Liver (tissue), 9 donors: ENCODE measurements around the gene FOXRED2. TPM values are rescaled to one million over a fixed set of nuclear protein-coding genes. Genes with fewer than 3 reads are reported as not detected.
A peak's percentile ranks its signal among the peaks of the same experiment; 100 is the strongest.

Source experiments
- DNase-seq: peaks from one replicate; pipeline ENCODE4 v3.0.0-alpha.2; 2017; ENCODE audit warnings: low spot score
- H3K27ac ChIP-seq, 2 donors: one replicate each; pipeline ENCODE4 v1.7.0; 2013; ENCODE audit warnings: inconsistent platforms in 2 of 2, low read length in 2 of 2, control low read depth in 1 of 2, low read depth in 1 of 2, mild to moderate bottlenecking in 1 of 2
- H3K27me3 ChIP-seq, 4 donors: one replicate each; pipeline versions ENCODE4 v1.6.1 to v1.7.0; 2013; ENCODE audit warnings: low read length in 3 of 4, inconsistent platforms in 1 of 4, mild to moderate bottlenecking in 1 of 4, moderate library complexity in 1 of 4; ENCODE audit not compliant: control insufficient read depth in 4 of 4, insufficient read depth in 4 of 4
- H3K36me3 ChIP-seq, 4 donors: one replicate each; pipeline versions ENCODE4 v1.6.1 to v1.7.0; 2013; ENCODE audit warnings: low read length in 3 of 4, mild to moderate bottlenecking in 3 of 4, low read depth in 1 of 4, moderate library complexity in 1 of 4; ENCODE audit not compliant: control insufficient read depth in 4 of 4, insufficient read depth in 3 of 4
- H3K4me1 ChIP-seq, 4 donors: one replicate each; pipeline versions ENCODE4 v1.6.1 to v1.7.0; 2013; ENCODE audit warnings: low read length in 3 of 4, mild to moderate bottlenecking in 3 of 4, moderate library complexity in 1 of 4; ENCODE audit not compliant: control insufficient read depth in 4 of 4, insufficient read depth in 4 of 4
- H3K4me3 ChIP-seq, 3 donors: one replicate each; pipeline versions ENCODE4 v1.6.1 to v1.7.0; 2013; ENCODE audit warnings: low read length in 3 of 3, control low read depth in 1 of 3, low read depth in 1 of 3, mild to moderate bottlenecking in 1 of 3
- H3K9ac ChIP-seq, 2 donors: one replicate each; pipeline ENCODE4 v1.7.0; 2013; ENCODE audit warnings: low read length in 2 of 2, mild to moderate bottlenecking in 2 of 2, moderate library complexity in 2 of 2, control low read depth in 1 of 2, low read depth in 1 of 2
- H3K9me3 ChIP-seq, 4 donors: one replicate each; pipeline versions ENCODE4 v1.6.1 to v1.7.0; 2013; ENCODE audit warnings: low read length in 3 of 4; ENCODE audit not compliant: control insufficient read depth in 4 of 4
- CTCF ChIP-seq: fragments of 150-350 bp; IDR thresholded peaks from 2 replicates; pipeline ENCODE4 v1.5.1; 2017; ENCODE audit warnings: improper control_type of control experiment, low read depth, low read length; ENCODE audit not compliant: missing input control
- EGR1 ChIP-seq, 2 donors: IDR thresholded peaks; 2 replicates each; pipeline ENCODE4 v1.6.1; 2016 to 2018; ENCODE audit warnings: antibody characterized with exemption in 2 of 2, low read depth in 2 of 2
- FOXA1 ChIP-seq: IDR thresholded peaks from 2 replicates; pipeline ENCODE4 v1.6.1; 2016; ENCODE audit warnings: antibody characterized with exemption
- FOXA2 ChIP-seq: IDR thresholded peaks from 2 replicates; pipeline ENCODE4 v1.6.1; 2016; ENCODE audit warnings: antibody characterized with exemption
- GABPA ChIP-seq, 2 donors: IDR thresholded peaks in 1 of 2; conservative IDR thresholded peaks in 1 of 2; 2 replicates each; pipeline ENCODE4 v1.6.1; 2016; ENCODE audit warnings: antibody characterized with exemption in 2 of 2, mild to moderate bottlenecking in 1 of 2, moderate library complexity in 1 of 2
- HNF4A ChIP-seq, 2 donors: conservative IDR thresholded peaks; 2 replicates each; pipeline ENCODE4 v1.6.1; 2016; ENCODE audit warnings: antibody characterized with exemption in 2 of 2, mild to moderate bottlenecking in 2 of 2
- HNF4G ChIP-seq: IDR thresholded peaks from 2 replicates; pipeline ENCODE4 v1.6.1; 2016; ENCODE audit warnings: antibody characterized with exemption
- JUND ChIP-seq, 2 donors: IDR thresholded peaks; 2 replicates each; pipeline ENCODE4 v1.6.1; 2016; ENCODE audit warnings: antibody characterized with exemption in 2 of 2
- NR2F2 ChIP-seq: IDR thresholded peaks from 2 replicates; pipeline ENCODE4 v1.6.1; 2016; ENCODE audit warnings: antibody characterized with exemption
- RAD21 ChIP-seq, 2 donors: IDR thresholded peaks; 2 replicates each; pipeline ENCODE4 v1.6.1; 2016; ENCODE audit warnings: antibody characterized with exemption in 2 of 2, mild to moderate bottlenecking in 2 of 2
- REST ChIP-seq: IDR thresholded peaks from 2 replicates; pipeline ENCODE4 v1.6.1; 2016; ENCODE audit warnings: antibody characterized with exemption, mild to moderate bottlenecking
- RXRA ChIP-seq, 2 donors: IDR thresholded peaks; 2 replicates each; pipeline ENCODE4 v1.6.1; 2017 to 2018; ENCODE audit warnings: antibody characterized with exemption in 2 of 2, mild to moderate bottlenecking in 1 of 2
- SP1 ChIP-seq: IDR thresholded peaks from 2 replicates; pipeline ENCODE4 v1.6.1; 2018; ENCODE audit warnings: antibody characterized with exemption, mild to moderate bottlenecking
- TAF1 ChIP-seq: conservative IDR thresholded peaks from 2 replicates; pipeline ENCODE4 v1.6.1; 2016; ENCODE audit warnings: antibody characterized with exemption, mild to moderate bottlenecking
- YY1 ChIP-seq: IDR thresholded peaks from 2 replicates; pipeline ENCODE4 v1.6.1; 2016; ENCODE audit warnings: antibody characterized with exemption, mild to moderate bottlenecking
- WGBS: extraction: QIAGEN DNeasy Blood & Tissue Kit; methylation state at CpG from one replicate; pipeline ENCODE4 v1.1.7; 2013; 5-methylcytosine and 5-hydroxymethylcytosine counted together
- polyA plus RNA-seq, 2 donors: library from polyadenylated mRNA; stranded (reverse) in 1 of 2; unstranded in 1 of 2; fragments of 200-250 nt in 1 of 2; fragments of >200 nt in 1 of 2; fragmentation: Nextera tagmentation in 1 of 2; extraction: Ambion mirVana in 1 of 2; gene quantifications; one replicate each; pipeline versions ENCODE4 v1.2.1 to v1.2.3, GENCODE V29; 2013 to 2015
- total RNA-seq, 2 donors: library from RNA; depleted of rRNA; stranded (reverse); fragments of >200 nt; gene quantifications; one replicate each; pipeline ENCODE4 v1.2.3, GENCODE V29; 2014
- TF ChIP-seq, protein P1 (sequence below): IDR thresholded peaks from 2 replicates; pipeline ENCODE4 v1.6.1; 2016; ENCODE audit warnings: antibody characterized with exemption
- donor health status: healthy.
- donor health status: healthy.
- donor health status: healthy.
- donor health status: healthy.
- donor health status: healthy.

Gene FOXRED2
- total RNA-seq (10 to 100 TPM in 1 of 2 donors, 1 to 10 TPM in 1; 9.0 to 15.0 TPM), polyA plus RNA-seq (1 to 10 TPM; 5.1 to 5.6 TPM)

GRCh38 chr22:36506637-36507517 is at the start of gene FOXRED2:
Gene FOXRED2, minus strand, starts transcription at chr22:36507040. Its CDS starts 618 bp downstream, at chr22:36506422.
- Histone ChIP-seq H3K9ac (peak within 1 kb of the TSS; percentile 4 to 42), H3K27ac (peak within 1 kb of the TSS; percentile 65 to 76), H3K4me3 (peak within 1 kb of the TSS; percentile 24 to 64 (median 43)), H3K9me3 (no peaks in the 10 kb centered on the region), H3K4me1 (peaks cover 9 to 26% (median 16%) of the 10 kb centered on the region in 4 donors), H3K36me3 (peaks cover 0 to 20% (median 17%) of the 10 kb centered on the region in 4 donors), H3K27me3 (no peaks in the 10 kb centered on the region)
- 6% methylated on average over 75 of the region's 75 CpGs for WGBS
- TF ChIP-seq YY1 (no peak), TAF1 (no peak), HNF4A (conservative IDR thresholded peaks at IDR 0.05) (no peak)
- DNase-seq = peak; percentile 92

DNA sequence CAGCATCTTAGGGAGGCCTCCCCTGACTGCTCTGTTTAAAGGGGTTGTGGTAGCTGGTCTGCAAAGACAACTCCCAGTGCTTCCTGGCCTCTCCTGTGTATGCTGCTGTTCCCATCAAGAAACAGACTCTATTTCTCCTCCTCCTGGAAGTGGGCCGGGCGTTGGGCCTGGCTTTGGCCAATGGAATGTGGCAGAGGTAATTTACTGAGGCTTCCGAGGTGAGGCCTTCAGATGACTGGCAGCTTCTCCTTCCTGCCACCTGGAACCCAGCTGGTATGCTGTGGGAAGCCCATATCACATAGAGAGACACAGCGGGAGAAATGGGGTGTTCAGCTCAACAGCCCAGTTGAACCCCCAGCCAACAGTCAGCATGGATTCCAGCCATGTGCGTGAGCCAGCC is 47.3 kb upstream of the FOXRED2 start:
- Histone ChIP-seq H3K36me3 (no peaks in the 10 kb centered on the region), H3K27ac (no peak overlapping the region), H3K4me3 (no peak overlapping the region), H3K27me3 (peaks cover 0 to 3% (median 1%) of the 10 kb centered on the region in 4 donors), H3K9ac (no peak overlapping the region), H3K4me1 (no peaks in the 10 kb centered on the region), H3K9me3 (no peaks in the 10 kb centered on the region)
- no peak for DNase-seq
- WGBS = 50% methylated on average over 5 of the region's 5 CpGs
- TF ChIP-seq RXRA (IDR thresholded peaks at IDR 0.05) = no peak
- no peak for TF ChIP-seq GABPA (IDR thresholded peaks at IDR 0.05 in 1 of 2, conservative IDR thresholded peaks at IDR 0.05 in 1 of 2)
- no peak for TF ChIP-seq FOXA2
- TF ChIP-seq, protein P1, sequence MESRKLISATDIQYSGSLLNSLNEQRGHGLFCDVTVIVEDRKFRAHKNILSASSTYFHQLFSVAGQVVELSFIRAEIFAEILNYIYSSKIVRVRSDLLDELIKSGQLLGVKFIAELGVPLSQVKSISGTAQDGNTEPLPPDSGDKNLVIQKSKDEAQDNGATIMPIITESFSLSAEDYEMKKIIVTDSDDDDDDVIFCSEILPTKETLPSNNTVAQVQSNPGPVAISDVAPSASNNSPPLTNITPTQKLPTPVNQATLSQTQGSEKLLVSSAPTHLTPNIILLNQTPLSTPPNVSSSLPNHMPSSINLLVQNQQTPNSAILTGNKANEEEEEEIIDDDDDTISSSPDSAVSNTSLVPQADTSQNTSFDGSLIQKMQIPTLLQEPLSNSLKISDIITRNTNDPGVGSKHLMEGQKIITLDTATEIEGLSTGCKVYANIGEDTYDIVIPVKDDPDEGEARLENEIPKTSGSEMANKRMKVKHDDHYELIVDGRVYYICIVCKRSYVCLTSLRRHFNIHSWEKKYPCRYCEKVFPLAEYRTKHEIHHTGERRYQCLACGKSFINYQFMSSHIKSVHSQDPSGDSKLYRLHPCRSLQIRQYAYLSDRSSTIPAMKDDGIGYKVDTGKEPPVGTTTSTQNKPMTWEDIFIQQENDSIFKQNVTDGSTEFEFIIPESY = no peak
- no peak for TF ChIP-seq TAF1

GRCh38 chr22:36552289-36552688 is 45.4 kb upstream of the FOXRED2 start:
- H3K27ac ChIP-seq = no peak overlapping the region
- H3K27me3 ChIP-seq = peaks cover 0 to under 1% (median 0%) of the 10 kb centered on the region in 4 donors
- no peak for DNase-seq
- H3K9ac ChIP-seq = no peak overlapping the region
- 66% methylated on average over 1 of the region's 1 CpG for WGBS
- no peaks in the 10 kb centered on the region for H3K4me1 ChIP-seq
- TF ChIP-seq TAF1 (no peak), EGR1 (IDR thresholded peaks at IDR 0.05; ENCODE audit: low read depth in 2 of 2) (no peak), HNF4G (no peak), SP1 (no peak), NR2F2 (no peak), RXRA (IDR thresholded peaks at IDR 0.05) (no peak), REST (no peak), CTCF (no peak), RAD21 (IDR thresholded peaks at IDR 0.05) (no peak), JUND (IDR thresholded peaks at IDR 0.05) (no peak), GABPA (IDR thresholded peaks at IDR 0.05 in 1 of 2, conservative IDR thresholded peaks at IDR 0.05 in 1 of 2) (no peak), FOXA2 (no peak), FOXA1 (no peak), HNF4A (conservative IDR thresholded peaks at IDR 0.05) (no peak)
- TF ChIP-seq, protein P1 = no peak
- no peaks in the 10 kb centered on the region for H3K36me3 ChIP-seq
- no peaks in the 10 kb centered on the region for H3K9me3 ChIP-seq
- no peak overlapping the region for H3K4me3 ChIP-seq
